Astrocyte (in vitro differentiated cells and primary cell): ENCODE data around the gene SSBP3. TPM values are rescaled to one million over a fixed set of nuclear protein-coding genes. Genes with fewer than 3 reads are reported as not detected.
A peak's percentile ranks its signal among the peaks of the same experiment; 100 is the strongest.

ENCODE experiments used
- DNase-seq: peaks from one replicate; pipeline ENCODE4 v3.0.0-alpha.2; 2010; ENCODE audit warnings: low read depth
- FAIRE-seq: peaks from 2 replicates; lab custom pipeline; 2011; peaks lifted over from hg19 to GRCh38; lab: Jason Lieb, UNC
- H2AFZ ChIP-seq: 2 replicates; pipeline ENCODE4 v1.6.0; 2012; ENCODE audit warnings: low read depth, low read length, inconsistent platforms
- H3K27ac ChIP-seq: 2 replicates; pipeline ENCODE4 v1.5.1; 2011; ENCODE audit warnings: low read depth, low read length, inconsistent platforms
- H3K27me3 ChIP-seq: 2 replicates; pipeline ENCODE4 v1.6.0; 2011; ENCODE audit warnings: low read length, inconsistent platforms; ENCODE audit not compliant: insufficient read depth
- H3K36me3 ChIP-seq: 2 replicates; pipeline ENCODE4 v1.5.1; 2011; ENCODE audit warnings: low read length, inconsistent platforms; ENCODE audit not compliant: insufficient read depth
- H3K4me1 ChIP-seq: 2 replicates; pipeline ENCODE4 v1.5.1; 2011; ENCODE audit warnings: low read length, inconsistent platforms; ENCODE audit not compliant: insufficient read depth
- H3K4me2 ChIP-seq: 2 replicates; pipeline ENCODE4 v1.6.0; 2012; ENCODE audit warnings: low read length, inconsistent platforms
- H3K4me3 ChIP-seq: 2 replicates; pipeline ENCODE4 v1.5.1; 2011; ENCODE audit warnings: low read depth, mild to moderate bottlenecking, low read length, inconsistent platforms; ENCODE audit not compliant: insufficient read depth
- H3K79me2 ChIP-seq: 2 replicates; pipeline ENCODE4 v1.6.0; 2012; ENCODE audit warnings: mild to moderate bottlenecking, low read length, inconsistent platforms; ENCODE audit not compliant: insufficient read depth
- H3K9ac ChIP-seq: 2 replicates; pipeline ENCODE4 v1.6.0; 2012; ENCODE audit warnings: mild to moderate bottlenecking, low read length, inconsistent platforms
- H3K9me3 ChIP-seq: 2 replicates; pipeline ENCODE4 v1.5.1; 2012; ENCODE audit warnings: low read depth, mild to moderate bottlenecking, low read length, inconsistent platforms; ENCODE audit not compliant: insufficient read depth
- H4K20me1 ChIP-seq: 2 replicates; pipeline ENCODE4 v1.6.0; 2012; ENCODE audit warnings: low read length, inconsistent platforms; ENCODE audit not compliant: insufficient read depth
- H3K27ac Mint-ChIP-seq: one replicate; pipeline ENCODE4 v1.8.0; 2021; ENCODE audit warnings: mild to moderate bottlenecking, mixed read lengths; ENCODE audit not compliant: unreplicated experiment
- H3K27me3 Mint-ChIP-seq: one replicate; pipeline ENCODE4 v1.8.0; 2021; ENCODE audit warnings: low read depth, mixed read lengths; ENCODE audit not compliant: unreplicated experiment
- H3K36me3 Mint-ChIP-seq: one replicate; pipeline ENCODE4 v1.8.0; 2021; ENCODE audit warnings: low read depth, mixed read lengths; ENCODE audit not compliant: unreplicated experiment
- H3K4me1 Mint-ChIP-seq: one replicate; pipeline ENCODE4 v1.8.0; 2021; ENCODE audit warnings: low read depth, mixed read lengths; ENCODE audit not compliant: unreplicated experiment
- H3K4me3 Mint-ChIP-seq: one replicate; pipeline ENCODE4 v1.8.0; 2021; ENCODE audit warnings: mild to moderate bottlenecking, moderate library complexity, mixed read lengths; ENCODE audit not compliant: unreplicated experiment
- H3K9me3 Mint-ChIP-seq: one replicate; pipeline ENCODE4 v1.8.0; 2021; ENCODE audit warnings: mild to moderate bottlenecking, mixed read lengths; ENCODE audit not compliant: unreplicated experiment
- CTCF ChIP-seq: IDR thresholded peaks from 2 replicates; pipeline ENCODE4 v1.5.1; 2011; ENCODE audit warnings: low read depth, mild to moderate bottlenecking, inconsistent platforms, low read length, moderate library complexity; ENCODE audit not compliant: insufficient read depth
- EZH2 ChIP-seq: IDR thresholded peaks from 2 replicates; pipeline ENCODE4 v1.6.1; 2012; ENCODE audit warnings: mild to moderate bottlenecking, low read length, inconsistent platforms; ENCODE audit not compliant: insufficient read depth
- total RNA-seq: library from RNA; stranded (reverse); gene quantifications from 2 replicates; pipeline ENCODE4 v1.2.1, GENCODE V29; 2021

SSBP3 gene
- total RNA-seq, 1 donor from 2014 or later: 89.8 TPM

GRCh38 chr1:54336116-54336515 is 70.1 kb downstream of the SSBP3 start:
- no peak for DNase-seq
- FAIRE-seq: no peak
- peaks cover 20% of the 10 kb centered on the region for H3K4me1 ChIP-seq
- peaks cover 48% of the 10 kb centered on the region for H3K4me1 Mint-ChIP-seq
- H3K27me3 ChIP-seq: no peaks in the 10 kb centered on the region
- peaks cover 9% of the 10 kb centered on the region for H3K36me3 Mint-ChIP-seq
- peak overlapping the region; percentile 86 for H3K27ac ChIP-seq
- peak overlapping the region; percentile 87 for H3K27ac Mint-ChIP-seq
- peaks cover 1% of the 10 kb centered on the region for H3K9me3 Mint-ChIP-seq
- H3K79me2 ChIP-seq: peaks cover 44% of the 10 kb centered on the region
- H2AFZ ChIP-seq: no peak overlapping the region
- TF ChIP-seq CTCF: no peak
- no peak for TF ChIP-seq EZH2
- H3K4me2 ChIP-seq: peak overlapping the region; percentile 84
- H3K36me3 ChIP-seq: no peaks in the 10 kb centered on the region
- H3K4me3 Mint-ChIP-seq: no peak overlapping the region
- peaks cover 59% of the 10 kb centered on the region for H4K20me1 ChIP-seq
- no peak overlapping the region for H3K4me3 ChIP-seq
- no peak overlapping the region for H3K9ac ChIP-seq
- no peaks in the 10 kb centered on the region for H3K27me3 Mint-ChIP-seq
- H3K9me3 ChIP-seq: no peaks in the 10 kb centered on the region

- H3K4me1 Mint-ChIP-seq: peaks cover 48% of the 10 kb centered on the region
- H3K27ac Mint-ChIP-seq: peak overlapping the region; percentile 87
- H3K4me2 ChIP-seq: peak overlapping the region; percentile 84
- peak; percentile 90 for DNase-seq
- H3K9me3 ChIP-seq: no peaks in the 10 kb centered on the region
- peaks cover 9% of the 10 kb centered on the region for H3K36me3 Mint-ChIP-seq
- peak overlapping the region; percentile 77 for H3K9ac ChIP-seq
- H3K27me3 Mint-ChIP-seq: no peaks in the 10 kb centered on the region
- peaks cover 59% of the 10 kb centered on the region for H4K20me1 ChIP-seq
- peaks cover 48% of the 10 kb centered on the region for H3K79me2 ChIP-seq
- H3K27ac ChIP-seq: peak overlapping the region; percentile 86
- TF ChIP-seq CTCF (no peak), EZH2 (no peak)
- H3K36me3 ChIP-seq: no peaks in the 10 kb centered on the region
- H2AFZ ChIP-seq: peak overlapping the region; percentile 77
- H3K9me3 Mint-ChIP-seq: no peaks in the 10 kb centered on the region
- no peaks in the 10 kb centered on the region for H3K27me3 ChIP-seq
- H3K4me3 ChIP-seq: peak overlapping the region; percentile 47
- FAIRE-seq: peak; percentile 96
- peaks cover 20% of the 10 kb centered on the region for H3K4me1 ChIP-seq
- no peak overlapping the region for H3K4me3 Mint-ChIP-seq
These were observed 70.5 kb downstream of the SSBP3 start for GRCh38 chr1:54335755-54336108.

DNA sequence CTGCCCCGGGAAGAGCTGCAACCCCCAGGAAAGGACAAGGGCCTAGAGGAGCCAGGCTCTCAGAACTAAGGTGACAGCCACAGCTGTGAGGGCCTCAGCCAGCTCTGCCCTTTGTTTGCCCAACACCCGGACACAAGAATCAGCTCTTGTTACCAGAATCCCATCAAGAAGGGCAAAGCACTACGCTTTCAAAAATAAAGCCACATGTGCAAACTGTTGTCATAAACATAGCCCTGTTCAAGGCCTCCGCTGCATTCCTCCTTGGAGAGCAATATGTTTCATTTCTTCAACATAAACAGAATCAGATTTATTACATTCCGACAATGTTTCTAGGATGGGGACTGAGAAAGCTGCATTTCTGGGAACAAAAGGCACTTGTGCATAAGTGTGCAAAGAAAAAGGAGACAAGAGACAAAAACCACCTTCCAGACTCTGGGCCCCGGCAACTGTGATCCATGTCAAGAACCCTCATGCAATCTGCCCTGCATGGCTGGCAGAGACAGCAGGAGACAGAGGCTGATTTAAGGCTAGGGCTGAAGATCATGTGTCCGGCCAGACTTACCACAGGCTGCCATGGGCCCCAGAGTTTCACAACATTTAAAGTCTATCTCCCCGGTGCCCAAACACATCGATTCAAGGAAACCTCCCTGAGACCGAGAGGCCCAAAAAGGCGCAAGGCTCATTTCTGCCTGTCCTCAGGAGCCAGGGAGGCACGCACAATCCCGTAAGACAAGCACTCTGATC is 71.0 kb downstream of the SSBP3 start:
- Histone ChIP-seq H3K9ac (peak overlapping the region; percentile 77), H3K27ac (peak overlapping the region; percentile 86), H3K4me3 (peak overlapping the region; percentile 47), H3K27me3 (no peaks in the 10 kb centered on the region), H3K4me1 (peaks cover 20% of the 10 kb centered on the region), H4K20me1 (peaks cover 59% of the 10 kb centered on the region), H3K36me3 (no peaks in the 10 kb centered on the region), H3K9me3 (no peaks in the 10 kb centered on the region), H3K79me2 (peaks cover 51% of the 10 kb centered on the region), H2AFZ (peak overlapping the region; percentile 77), H3K4me2 (peak overlapping the region; percentile 84)
- Mint-ChIP-seq H3K36me3 (peaks cover 9% of the 10 kb centered on the region), H3K27ac (peak overlapping the region; percentile 87), H3K4me3 (no peak overlapping the region), H3K9me3 (no peaks in the 10 kb centered on the region), H3K27me3 (no peaks in the 10 kb centered on the region), H3K4me1 (peaks cover 46% of the 10 kb centered on the region)
- FAIRE-seq (peak; percentile 62), DNase-seq (peak; percentile 46)
- TF ChIP-seq CTCF (no peak), EZH2 (no peak)
